Sigmoid colon (tissue), 7 donors: Measurements from ENCODE around the gene VANGL1. TPM values are rescaled to one million over a fixed set of nuclear protein-coding genes. Genes with fewer than 3 reads are reported as not detected.

Source experiments
- DNase-seq: peaks from one replicate; pipeline ENCODE4 v3.0.0-alpha.2; 2019
- H3K27ac ChIP-seq, 4 donors: fragments of 200-600 bp; sonication (generic); one replicate each; pipeline ENCODE4 v1.5.1; 2016 to 2019; ENCODE audit warnings: mild to moderate bottlenecking in 1 of 4
- H3K27me3 ChIP-seq, 3 donors: fragments of 200-600 bp; sonication (generic); one replicate each; pipeline ENCODE4 v1.5.1; 2019; ENCODE audit warnings: mild to moderate bottlenecking in 1 of 3
- H3K36me3 ChIP-seq, 4 donors: fragments of 200-600 bp; sonication (generic); one replicate each; pipeline ENCODE4 v1.5.1; 2016 to 2019
- H3K4me1 ChIP-seq, 4 donors: fragments of 200-600 bp; sonication (generic); one replicate each; pipeline ENCODE4 v1.5.1; 2017 to 2019
- H3K4me3 ChIP-seq, 4 donors: fragments of 200-600 bp; sonication (generic); one replicate each; pipeline ENCODE4 v1.5.1; 2017 to 2019; ENCODE audit warnings: mild to moderate bottlenecking in 2 of 4, moderate library complexity in 1 of 4
- H3K9me3 ChIP-seq, 4 donors: fragments of 200-600 bp in 3 of 4; sonication (generic) in 3 of 4; one replicate each; pipeline versions ENCODE4 v1.5.1 to v1.6.1; 2013 to 2019
- EP300 ChIP-seq, 4 donors: sonication (generic); formaldehyde crosslinking; IDR thresholded peaks; one replicate each; pipeline ENCODE4 v1.6.1; 2017; ENCODE audit warnings: antibody characterized with exemption in 4 of 4
- POLR2A ChIP-seq, 2 donors: fragments of 450-650 bp; IDR thresholded peaks; one replicate each; pipeline ENCODE4 v1.6.1; 2016; ENCODE audit warnings: antibody characterized with exemption in 2 of 2, mild to moderate bottlenecking in 2 of 2, moderate library complexity in 2 of 2
- POLR2AphosphoS5 ChIP-seq, 4 donors: sonication (generic); formaldehyde crosslinking; IDR thresholded peaks; one replicate each; pipeline ENCODE4 v1.6.1; 2017; ENCODE audit warnings: antibody characterized with exemption in 4 of 4
- WGBS, 2 donors: extraction: QIAGEN DNeasy Blood & Tissue Kit; methylation state at CpG; one replicate each; pipeline ENCODE4 v1.1.7; 2013; 5-methylcytosine and 5-hydroxymethylcytosine counted together
- intact Hi-C: fragments of 100-400 bp; cut with DNase I; formaldehyde crosslinking; loops from one replicate; pipeline ENCODE4 v1.15.1; 2023
- polyA plus RNA-seq, 3 donors: library from polyadenylated mRNA; stranded (reverse); fragments of 200-250 nt; gene quantifications; one replicate each; pipeline ENCODE4 v1.2.3, GENCODE V29; 2013
- small RNA-seq, 3 donors: library from RNA; depleted of rRNA; stranded (forward); fragments of <200 nt; gene quantifications; one replicate each; pipeline ENCODE3, GENCODE V24; 2016
- total RNA-seq, 4 donors: library from RNA; depleted of rRNA; stranded (reverse); fragments of >200 nt; gene quantifications; one replicate each; pipeline ENCODE4 v1.1.0, GENCODE V29; 2016
- TF ChIP-seq, protein P1 (sequence below), 4 experiments: fragments of 450-650 bp in 3 of 4; fragments of 200-600 bp in 1 of 4; IDR thresholded peaks; one replicate each; pipeline ENCODE4 v1.5.1; 2016 to 2019; ENCODE audit warnings: antibody characterized with exemption in 4 of 4, mild to moderate bottlenecking in 3 of 4, moderate library complexity in 2 of 4
- donor health status: healthy with polysubstance abuse.
- donor health status: Bipolar disorder and iron deficiency.
- donor health status: healthy.

The VANGL1 gene
- total and polyA plus RNA-seq, 7 donors: 1.2 to 14.7 (median 7.1) TPM

- TF ChIP-seq POLR2AphosphoS5 (IDR thresholded peaks at IDR 0.05) (no peak), EP300 (IDR thresholded peaks at IDR 0.05) (no peak), POLR2A (IDR thresholded peaks at IDR 0.05) (no peak)
- TF ChIP-seq, protein P1, sequence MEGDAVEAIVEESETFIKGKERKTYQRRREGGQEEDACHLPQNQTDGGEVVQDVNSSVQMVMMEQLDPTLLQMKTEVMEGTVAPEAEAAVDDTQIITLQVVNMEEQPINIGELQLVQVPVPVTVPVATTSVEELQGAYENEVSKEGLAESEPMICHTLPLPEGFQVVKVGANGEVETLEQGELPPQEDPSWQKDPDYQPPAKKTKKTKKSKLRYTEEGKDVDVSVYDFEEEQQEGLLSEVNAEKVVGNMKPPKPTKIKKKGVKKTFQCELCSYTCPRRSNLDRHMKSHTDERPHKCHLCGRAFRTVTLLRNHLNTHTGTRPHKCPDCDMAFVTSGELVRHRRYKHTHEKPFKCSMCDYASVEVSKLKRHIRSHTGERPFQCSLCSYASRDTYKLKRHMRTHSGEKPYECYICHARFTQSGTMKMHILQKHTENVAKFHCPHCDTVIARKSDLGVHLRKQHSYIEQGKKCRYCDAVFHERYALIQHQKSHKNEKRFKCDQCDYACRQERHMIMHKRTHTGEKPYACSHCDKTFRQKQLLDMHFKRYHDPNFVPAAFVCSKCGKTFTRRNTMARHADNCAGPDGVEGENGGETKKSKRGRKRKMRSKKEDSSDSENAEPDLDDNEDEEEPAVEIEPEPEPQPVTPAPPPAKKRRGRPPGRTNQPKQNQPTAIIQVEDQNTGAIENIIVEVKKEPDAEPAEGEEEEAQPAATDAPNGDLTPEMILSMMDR (IDR thresholded peaks at IDR 0.05): no peak
- Histone ChIP-seq H3K27me3 (no peaks in the 10 kb centered on the region), H3K4me1 (peaks cover 0 to 14% (median 11%) of the 10 kb centered on the region in 4 donors), H3K9me3 (no peaks in the 10 kb centered on the region), H3K4me3 (no peak overlapping the region), H3K27ac (no peak overlapping the region), H3K36me3 (peaks cover 0 to 41% (median 2%) of the 10 kb centered on the region in 4 donors)
- intact Hi-C loops: no loop called here
- DNase-seq: no peak
- WGBS, 2 donors: 52 to 76% methylated on average over 4 of the region's 4 CpGs
Measured at GRCh38 chr1:115732316-115732715, 90.5 kb downstream of the VANGL1 start.

DNA sequence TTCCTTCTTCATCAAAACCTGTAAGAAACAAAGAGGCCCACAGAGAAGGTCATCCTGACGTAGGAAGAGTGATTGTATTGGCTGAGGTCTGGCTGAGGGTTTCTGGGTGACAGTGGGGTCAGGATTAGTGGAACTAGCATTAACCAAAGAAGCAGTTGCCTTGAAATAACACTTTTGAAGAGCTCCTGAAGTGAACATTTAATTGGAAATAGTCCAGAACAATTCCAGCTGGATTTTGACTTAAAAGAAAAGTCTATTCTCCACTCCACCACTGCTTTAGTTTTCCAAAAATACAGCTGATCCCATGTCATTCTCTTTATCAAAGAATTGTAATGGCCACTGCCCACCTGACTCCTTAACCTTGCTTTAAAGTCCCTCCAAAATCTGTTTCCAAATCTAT, 99.0 kb downstream of the VANGL1 start:
- Histone ChIP-seq H3K27me3 (no peaks in the 10 kb centered on the region), H3K27ac (no peak overlapping the region), H3K4me3 (no peak overlapping the region), H3K36me3 (peaks cover 0 to 38% (median 5%) of the 10 kb centered on the region in 4 donors), H3K4me1 (no peaks in the 10 kb centered on the region), H3K9me3 (no peaks in the 10 kb centered on the region)
- no peak for DNase-seq
- intact Hi-C loops: no loop called here
- WGBS, 2 donors: 72 to 89% methylated on average over 1 of the region's 1 CpG
- TF ChIP-seq, protein P1 (IDR thresholded peaks at IDR 0.05): no peak
- TF ChIP-seq POLR2A (IDR thresholded peaks at IDR 0.05): no peak
- TF ChIP-seq POLR2AphosphoS5 (IDR thresholded peaks at IDR 0.05): no peak
- no peak for TF ChIP-seq EP300 (IDR thresholded peaks at IDR 0.05)

DNA sequence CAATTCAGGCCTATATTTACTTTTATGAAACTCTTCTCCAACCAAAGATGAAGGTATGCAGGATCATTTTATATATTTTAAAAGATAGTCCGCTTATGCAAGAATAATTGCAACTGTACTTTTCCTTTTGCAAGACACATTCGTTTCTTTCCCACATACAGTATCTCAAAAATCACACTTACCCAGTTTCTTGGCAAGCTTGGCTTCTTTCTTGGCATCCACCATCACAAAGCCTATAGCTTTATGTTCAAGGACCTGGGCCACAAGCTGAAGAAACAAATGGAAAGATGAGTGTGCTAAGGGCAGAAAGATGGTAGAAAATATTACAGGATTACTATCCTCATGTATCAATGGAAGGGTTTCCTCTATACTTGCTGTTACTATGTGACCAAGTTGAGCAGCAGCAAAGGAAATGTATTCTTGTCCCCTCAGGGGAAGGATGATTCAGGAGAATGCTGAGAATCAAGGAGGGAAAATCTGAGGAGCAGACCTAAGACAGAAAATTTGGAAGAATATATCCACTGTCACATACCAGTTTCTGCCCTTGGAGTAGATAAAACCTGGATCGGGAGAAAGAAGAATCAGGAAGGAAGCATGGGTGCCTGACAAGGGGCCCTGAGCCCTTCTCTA, 103.0 kb downstream of the VANGL1 start:
- TF ChIP-seq POLR2A (IDR thresholded peaks at IDR 0.05) (no peak), EP300 (IDR thresholded peaks at IDR 0.05) (no peak), POLR2AphosphoS5 (IDR thresholded peaks at IDR 0.05) (no peak)
- TF ChIP-seq, protein P1 (IDR thresholded peaks at IDR 0.05): no peak
- Histone ChIP-seq H3K27me3 (no peaks in the 10 kb centered on the region), H3K4me3 (no peak overlapping the region), H3K9me3 (no peaks in the 10 kb centered on the region), H3K27ac (no peak overlapping the region), H3K36me3 (peaks cover 0 to 16% (median 3%) of the 10 kb centered on the region in 4 donors), H3K4me1 (peaks cover 0 to 21% (median 17%) of the 10 kb centered on the region in 4 donors)
- 90 to 92% methylated on average over 3 of the region's 3 CpGs for WGBS, 2 donors
- intact Hi-C loops: no loop called here
- no peak for DNase-seq

GRCh38 chr1:115746021-115746690, 104.4 kb downstream of the VANGL1 start:
- no peak overlapping the region for H3K27ac ChIP-seq
- peaks cover 0 to 33% (median 24%) of the 10 kb centered on the region in 4 donors for H3K4me1 ChIP-seq
- DNase-seq: no peak
- intact Hi-C loops: no loop called here
- H3K4me3 ChIP-seq: no peak overlapping the region
- H3K9me3 ChIP-seq: no peaks in the 10 kb centered on the region
- TF ChIP-seq, protein P1 (IDR thresholded peaks at IDR 0.05): no peak
- TF ChIP-seq EP300 (IDR thresholded peaks at IDR 0.05) (no peak), POLR2A (IDR thresholded peaks at IDR 0.05) (no peak), POLR2AphosphoS5 (IDR thresholded peaks at IDR 0.05) (no peak)
- 20 to 75% methylated on average over 5 of the region's 5 CpGs for WGBS, 2 donors
- peaks cover 0 to 2% (median 0%) of the 10 kb centered on the region in 4 donors for H3K36me3 ChIP-seq
- H3K27me3 ChIP-seq: no peaks in the 10 kb centered on the region

Small RNA genes lying within 50 kb of the gene (small RNA-seq; reads per million reads assigned to genes)
- gene RF00406: 0 to 0.54 (median 0) reads per million in 3 donors
- gene RN7SL420P: 0 reads per million in 3 donors

Other genes with a start within 250 kb of the VANGL1 start
- 100 to 1,000 TPM in 3 of 4 donors, 10 to 100 TPM in 1; 58.3 to 160 (median 121) TPM for gene CASQ2, start 126.7 kb downstream of the VANGL1 start, total RNA-seq
- 1 to 10 TPM in 2 of 3 donors, under 1 TPM in 1; 0.46 to 2.6 (median 1.8) TPM for gene CASQ2, start 126.7 kb downstream of the VANGL1 start, polyA plus RNA-seq
- gene NHLH2, start 199.2 kb downstream of the VANGL1 start, total RNA-seq: under 1 TPM in 1 of 4 donors, not detected in 3; 0.28 TPM
- not detected for gene NHLH2, start 199.2 kb downstream of the VANGL1 start, polyA plus RNA-seq